ENCODE data around the gene FDX1.
"Not testable (repeated sequence)": the region's sequence is repeated elsewhere in the genome, so short reads cannot be mapped to it uniquely, and the experiment has no call there.

- TF ChIP-seq EZH2 (IDR thresholded peaks at IDR 0.05); POLR2A (IDR thresholded peaks at IDR 0.05; ENCODE audit: borderline replicate concordance, extremely low read depth, insufficient read depth, insufficient read length); ZFX (IDR thresholded peaks at IDR 0.05); REST (IDR thresholded peaks at IDR 0.05; ENCODE audit: low read depth); TCF7L2 (IDR thresholded peaks at IDR 0.05; ENCODE audit: borderline replicate concordance, extremely low read depth, insufficient read depth, insufficient read length); POLR2AphosphoS5 (IDR thresholded peaks at IDR 0.05; ENCODE audit: low read depth, low read length): not testable (repeated sequence)
- TF ChIP-seq, protein P1, sequence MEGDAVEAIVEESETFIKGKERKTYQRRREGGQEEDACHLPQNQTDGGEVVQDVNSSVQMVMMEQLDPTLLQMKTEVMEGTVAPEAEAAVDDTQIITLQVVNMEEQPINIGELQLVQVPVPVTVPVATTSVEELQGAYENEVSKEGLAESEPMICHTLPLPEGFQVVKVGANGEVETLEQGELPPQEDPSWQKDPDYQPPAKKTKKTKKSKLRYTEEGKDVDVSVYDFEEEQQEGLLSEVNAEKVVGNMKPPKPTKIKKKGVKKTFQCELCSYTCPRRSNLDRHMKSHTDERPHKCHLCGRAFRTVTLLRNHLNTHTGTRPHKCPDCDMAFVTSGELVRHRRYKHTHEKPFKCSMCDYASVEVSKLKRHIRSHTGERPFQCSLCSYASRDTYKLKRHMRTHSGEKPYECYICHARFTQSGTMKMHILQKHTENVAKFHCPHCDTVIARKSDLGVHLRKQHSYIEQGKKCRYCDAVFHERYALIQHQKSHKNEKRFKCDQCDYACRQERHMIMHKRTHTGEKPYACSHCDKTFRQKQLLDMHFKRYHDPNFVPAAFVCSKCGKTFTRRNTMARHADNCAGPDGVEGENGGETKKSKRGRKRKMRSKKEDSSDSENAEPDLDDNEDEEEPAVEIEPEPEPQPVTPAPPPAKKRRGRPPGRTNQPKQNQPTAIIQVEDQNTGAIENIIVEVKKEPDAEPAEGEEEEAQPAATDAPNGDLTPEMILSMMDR (IDR thresholded peaks at IDR 0.05 in 2 of 3, conservative IDR thresholded peaks at IDR 0.05 in 1 of 3; ENCODE audit: borderline replicate concordance in 1 of 3, insufficient read depth in 1 of 3, low read depth in 2 of 3, low read length in 2 of 3) = not testable (repeated sequence)
These were observed 32.0 kb upstream of the FDX1 start for GRCh38 chr11:110397668-110398286.

Measured in HCT116 (cell line).